ENCODE measurements around the gene BRINP3. TPM values are rescaled to one million over a fixed set of nuclear protein-coding genes. Genes with fewer than 3 reads are reported as not detected.

BRINP3 gene
- total RNA-seq, 4 donors from 2014 or later, result 14.0 to 50.0 (median 42.7) TPM

GRCh38 chr1:190196020-190196419, 281.6 kb downstream of the BRINP3 start:
- no peaks in the 10 kb centered on the region for H3K27me3 ChIP-seq
- no peak for DNase-seq
- no peaks in the 10 kb centered on the region for H3K9me3 ChIP-seq
- H3K4me1 ChIP-seq, result no peaks in the 10 kb centered on the region
- no peak for TF ChIP-seq CTCF (IDR thresholded peaks at IDR 0.05)
- no peak for TF ChIP-seq POLR2A (IDR thresholded peaks at IDR 0.05)
- no peaks in the 10 kb centered on the region for H3K36me3 ChIP-seq
- H3K27ac ChIP-seq, result no peak overlapping the region
- H3K4me3 ChIP-seq, result no peak overlapping the region

GRCh38 chr1:190193508-190194115, 284.1 kb downstream of the BRINP3 start:
- H3K27me3 ChIP-seq, result no peaks in the 10 kb centered on the region
- no peaks in the 10 kb centered on the region for H3K36me3 ChIP-seq
- no peaks in the 10 kb centered on the region for H3K4me1 ChIP-seq
- H3K4me3 ChIP-seq, result no peak overlapping the region
- no peak for DNase-seq
- TF ChIP-seq POLR2A (IDR thresholded peaks at IDR 0.05), result no peak
- no peak for TF ChIP-seq CTCF (IDR thresholded peaks at IDR 0.05)
- no peaks in the 10 kb centered on the region for H3K9me3 ChIP-seq
- H3K27ac ChIP-seq, result no peak overlapping the region

- Histone ChIP-seq H3K36me3 (no peaks in the 10 kb centered on the region), H3K4me3 (no peak overlapping the region), H3K27me3 (no peaks in the 10 kb centered on the region), H3K27ac (no peak overlapping the region), H3K4me1 (no peaks in the 10 kb centered on the region), H3K9me3 (no peaks in the 10 kb centered on the region)
- no peak for DNase-seq
- TF ChIP-seq POLR2A (IDR thresholded peaks at IDR 0.05) (no peak), CTCF (IDR thresholded peaks at IDR 0.05) (no peak)
Measured at GRCh38 chr1:190192627-190193026, 285.0 kb downstream of the BRINP3 start.

GRCh38 chr1:190183588-190183987, 294.1 kb downstream of the BRINP3 start:
- Histone ChIP-seq H3K9me3 (no peaks in the 10 kb centered on the region), H3K4me3 (no peak overlapping the region)
- no peak for DNase-seq

GRCh38 chr1:190179817-190180216, 297.8 kb downstream of the BRINP3 start:
- Histone ChIP-seq H3K36me3 (no peaks in the 10 kb centered on the region), H3K9me3 (no peaks in the 10 kb centered on the region), H3K4me3 (no peak overlapping the region), H3K27me3 (no peaks in the 10 kb centered on the region), H3K4me1 (no peaks in the 10 kb centered on the region), H3K27ac (no peak overlapping the region)
- TF ChIP-seq POLR2A (IDR thresholded peaks at IDR 0.05) (no peak), CTCF (IDR thresholded peaks at IDR 0.05) (no peak)
- no peak for DNase-seq

More at GRCh38 chr1:190183588-190183987, 294.1 kb downstream of the BRINP3 start:
- no peak overlapping the region for H3K27ac ChIP-seq
- no peaks in the 10 kb centered on the region for H3K4me1 ChIP-seq
- H3K27me3 ChIP-seq, result no peaks in the 10 kb centered on the region
- TF ChIP-seq CTCF (IDR thresholded peaks at IDR 0.05) (no peak), POLR2A (IDR thresholded peaks at IDR 0.05) (no peak)
- H3K36me3 ChIP-seq, result no peaks in the 10 kb centered on the region

- TF ChIP-seq CTCF (IDR thresholded peaks at IDR 0.05) (no peak), POLR2A (IDR thresholded peaks at IDR 0.05) (no peak)
- Histone ChIP-seq H3K27ac (no peak overlapping the region), H3K36me3 (no peaks in the 10 kb centered on the region), H3K4me1 (no peaks in the 10 kb centered on the region), H3K27me3 (no peaks in the 10 kb centered on the region), H3K9me3 (no peaks in the 10 kb centered on the region), H3K4me3 (no peak overlapping the region)
- no peak for DNase-seq
Measured at GRCh38 chr1:190178827-190179226, 298.8 kb downstream of the BRINP3 start.

Measured in Peyer's patch (tissue), 4 donors.